Gastrocnemius medialis (tissue), 4 donors: ENCODE results near the gene ZFYVE28.

Experiments
- CTCF ChIP-seq, 5 experiments: fragments of 450-650 bp in 3 of 5; fragments of 200-600 bp in 2 of 5; sonication (generic) in 2 of 5; IDR thresholded peaks in 4 of 5; conservative IDR thresholded peaks in 1 of 5; 1 replicate in 4 of 5; 2 replicates in 1 of 5; pipeline ENCODE4 v1.5.1; 2016 to 2019; ENCODE audit warnings: antibody characterized with exemption in 5 of 5, mild to moderate bottlenecking in 3 of 5, moderate library complexity in 3 of 5
- POLR2A ChIP-seq, 2 donors: fragments of 450-650 bp; IDR thresholded peaks; one replicate each; pipeline ENCODE4 v1.6.1; 2017; ENCODE audit warnings: antibody characterized with exemption in 2 of 2, mild to moderate bottlenecking in 2 of 2, moderate library complexity in 2 of 2

- no peak for TF ChIP-seq POLR2A (IDR thresholded peaks at IDR 0.05)
- TF ChIP-seq CTCF (IDR thresholded peaks at IDR 0.05 in 4 of 5, conservative IDR thresholded peaks at IDR 0.05 in 1 of 5), result peak in 4 of 5 experiments; percentile 36 to 78 (median 62)
Measured at GRCh38 chr4:2462218-2462991, 44.0 kb upstream of the ZFYVE28 start.
